ENCODE measurements around the gene SNX2. TPM values are rescaled to one million over a fixed set of nuclear protein-coding genes. Genes with fewer than 3 reads are reported as not detected.

SNX2 gene
- total and polyA plus RNA-seq, 9 of the 15 experiments (the other 6 are each of a cell fraction or from before 2014, with no cell fraction given) = 35.2 to 86.0 (median 58.1) TPM

GRCh38 chr5:122805481-122805880, 30.6 kb downstream of the SNX2 start:
- Histone ChIP-seq H3K27ac (ENCODE audit: extremely low read depth, low read depth, low read length) (no peak overlapping the region), H3K36me3 (ENCODE audit: control insufficient read depth, insufficient read depth, low read length) (peaks cover 44% of the 10 kb centered on the region; the same call in 2 of the 3 replicates), H3K4me3 (no peak overlapping the region), H3K9me1 (ENCODE audit: control insufficient read depth, insufficient read depth, low read length) (no peaks in the 10 kb centered on the region), H2AFZ (ENCODE audit: low read depth, low read length) (no peak overlapping the region), H3K9me3 (replicated peaks; ENCODE audit: control insufficient read depth, insufficient read depth, low read depth, low read length) (no peaks in the 10 kb centered on the region), H3K9ac (ENCODE audit: insufficient read depth in 1 of 2, low read depth in 2 of 2, low read length in 2 of 2) (no peak overlapping the region), H4K20me1 (replicated peaks; ENCODE audit: control insufficient read depth, insufficient read depth, low read length) (no peaks in the 10 kb centered on the region), H3K4me1 (replicated peaks in 1 of 2; ENCODE audit: control insufficient read depth in 2 of 2, insufficient read depth in 2 of 2, low read length in 2 of 2) (no peaks in the 10 kb centered on the region), H3K79me2 (ENCODE audit: control insufficient read depth, insufficient read depth, low read length) (no peaks in the 10 kb centered on the region), H3K4me2 (ENCODE audit: insufficient read depth, low read length) (no peak overlapping the region), H3K27me3 (ENCODE audit: control insufficient read depth in 2 of 2, insufficient read depth in 2 of 2, low read length in 2 of 2) (no peaks in the 10 kb centered on the region)
- ATAC-seq (no peak), FAIRE-seq (no peak), DNase-seq (ENCODE audit: extremely low read depth in 1 of 4, low spot score in 3 of 4) (no peak)
- POLR2A ChIA-PET = no interaction called here
- CTCF ChIA-PET (ENCODE audit: low intra/inter-chr PET ratio) = interaction anchor here (0.6 kb wide), 1 partner anchor 827 kb away, joined by 3 read pairs; no protein-coding TSS in a partner anchor
- BruUV-seq (replicated peaks) = no TSS peak
- intact Hi-C loops (cut with micrococcal nuclease) = no loop called here
- TF ChIP-seq, protein P1, sequence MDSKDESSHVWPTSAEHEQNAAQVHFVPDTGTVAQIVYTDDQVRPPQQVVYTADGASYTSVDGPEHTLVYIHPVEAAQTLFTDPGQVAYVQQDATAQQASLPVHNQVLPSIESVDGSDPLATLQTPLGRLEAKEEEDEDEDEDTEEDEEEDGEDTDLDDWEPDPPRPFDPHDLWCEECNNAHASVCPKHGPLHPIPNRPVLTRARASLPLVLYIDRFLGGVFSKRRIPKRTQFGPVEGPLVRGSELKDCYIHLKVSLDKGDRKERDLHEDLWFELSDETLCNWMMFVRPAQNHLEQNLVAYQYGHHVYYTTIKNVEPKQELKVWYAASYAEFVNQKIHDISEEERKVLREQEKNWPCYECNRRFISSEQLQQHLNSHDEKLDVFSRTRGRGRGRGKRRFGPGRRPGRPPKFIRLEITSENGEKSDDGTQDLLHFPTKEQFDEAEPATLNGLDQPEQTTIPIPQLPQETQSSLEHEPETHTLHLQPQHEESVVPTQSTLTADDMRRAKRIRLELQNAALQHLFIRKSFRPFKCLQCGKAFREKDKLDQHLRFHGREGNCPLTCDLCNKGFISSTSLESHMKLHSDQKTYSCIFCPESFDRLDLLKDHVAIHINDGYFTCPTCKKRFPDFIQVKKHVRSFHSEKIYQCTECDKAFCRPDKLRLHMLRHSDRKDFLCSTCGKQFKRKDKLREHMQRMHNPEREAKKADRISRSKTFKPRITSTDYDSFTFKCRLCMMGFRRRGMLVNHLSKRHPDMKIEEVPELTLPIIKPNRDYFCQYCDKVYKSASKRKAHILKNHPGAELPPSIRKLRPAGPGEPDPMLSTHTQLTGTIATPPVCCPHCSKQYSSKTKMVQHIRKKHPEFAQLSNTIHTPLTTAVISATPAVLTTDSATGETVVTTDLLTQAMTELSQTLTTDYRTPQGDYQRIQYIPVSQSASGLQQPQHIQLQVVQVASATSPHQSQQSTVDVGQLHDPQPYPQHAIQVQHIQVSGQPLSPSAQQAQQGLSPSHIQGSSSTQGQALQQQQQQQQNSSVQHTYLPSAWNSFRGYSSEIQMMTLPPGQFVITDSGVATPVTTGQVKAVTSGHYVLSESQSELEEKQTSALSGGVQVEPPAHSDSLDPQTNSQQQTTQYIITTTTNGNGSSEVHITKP (IDR thresholded peaks at IDR 0.05; ENCODE audit: partially characterized antibody) = peak; percentile 80
- no peak for TF ChIP-seq ESRRB (CRISPR knock-in tag; IDR thresholded peaks at IDR 0.05; ENCODE audit: borderline replicate concordance)
- in situ Hi-C loops (cut with MboI) = no loop called here
- WGBS (ENCODE audit: insufficient coverage, low coverage, missing lambda C conversion rate) = 97% methylated on average over 2 of the region's 2 CpGs

Measured in K562 (cell line).